ENCODE data around the gene NTRK3. TPM values are rescaled to one million over a fixed set of nuclear protein-coding genes. Genes with fewer than 3 reads are reported as not detected.

Gene NTRK3
- total RNA-seq, 1 experiment from 2014 or later = not detected

GRCh38 chr15:88204584-88204983 lies 52.0 kb downstream of the NTRK3 start:
- intact Hi-C loops (cut with micrococcal nuclease; ENCODE audit: unreplicated experiment) = no loop called here
- CTCF ChIA-PET = no interaction called here
- Histone ChIP-seq H3K4me1 (replicated peaks; ENCODE audit: insufficient read depth) (no peaks in the 10 kb centered on the region), H3K36me3 (ENCODE audit: low read depth) (no peaks in the 10 kb centered on the region), H4K20me1 (ENCODE audit: insufficient read depth) (no peaks in the 10 kb centered on the region), H3K9me2 (ENCODE audit: insufficient read depth) (no peaks in the 10 kb centered on the region), H3K9me3 (ENCODE audit: insufficient read depth, low read depth) (no peaks in the 10 kb centered on the region), H3F3A (ENCODE audit: insufficient read depth, low read depth) (no peaks in the 10 kb centered on the region), H2AFZ (no peak overlapping the region), H3K27ac (no peak overlapping the region), H3K4me2 (no peak overlapping the region), H3K79me2 (ENCODE audit: low read depth) (no peaks in the 10 kb centered on the region), H3K27me3 (ENCODE audit: insufficient read depth, low read depth) (peaks cover 8% of the 10 kb centered on the region; the same call in 1 of the 2 replicates), H3K4me3 (no peak overlapping the region)
- POLR2A ChIA-PET (ENCODE audit: unreplicated experiment) = no interaction called here
- BruUV-seq (replicated peaks) = no TSS peak
- no peak for DNase-seq
- TF ChIP-seq, protein P1, sequence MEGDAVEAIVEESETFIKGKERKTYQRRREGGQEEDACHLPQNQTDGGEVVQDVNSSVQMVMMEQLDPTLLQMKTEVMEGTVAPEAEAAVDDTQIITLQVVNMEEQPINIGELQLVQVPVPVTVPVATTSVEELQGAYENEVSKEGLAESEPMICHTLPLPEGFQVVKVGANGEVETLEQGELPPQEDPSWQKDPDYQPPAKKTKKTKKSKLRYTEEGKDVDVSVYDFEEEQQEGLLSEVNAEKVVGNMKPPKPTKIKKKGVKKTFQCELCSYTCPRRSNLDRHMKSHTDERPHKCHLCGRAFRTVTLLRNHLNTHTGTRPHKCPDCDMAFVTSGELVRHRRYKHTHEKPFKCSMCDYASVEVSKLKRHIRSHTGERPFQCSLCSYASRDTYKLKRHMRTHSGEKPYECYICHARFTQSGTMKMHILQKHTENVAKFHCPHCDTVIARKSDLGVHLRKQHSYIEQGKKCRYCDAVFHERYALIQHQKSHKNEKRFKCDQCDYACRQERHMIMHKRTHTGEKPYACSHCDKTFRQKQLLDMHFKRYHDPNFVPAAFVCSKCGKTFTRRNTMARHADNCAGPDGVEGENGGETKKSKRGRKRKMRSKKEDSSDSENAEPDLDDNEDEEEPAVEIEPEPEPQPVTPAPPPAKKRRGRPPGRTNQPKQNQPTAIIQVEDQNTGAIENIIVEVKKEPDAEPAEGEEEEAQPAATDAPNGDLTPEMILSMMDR (conservative IDR thresholded peaks at IDR 0.05) = no peak
- TF ChIP-seq EZH2 (IDR thresholded peaks at IDR 0.05; ENCODE audit: low read depth) = no peak

GRCh38 chr15:88202231-88202630 lies 54.3 kb downstream of the NTRK3 start:
- POLR2A ChIA-PET (ENCODE audit: unreplicated experiment) = no interaction called here

GRCh38 chr15:88201207-88201606 lies 55.3 kb downstream of the NTRK3 start:
- no TSS peak for BruUV-seq (replicated peaks)
- H3K27ac ChIP-seq = no peak overlapping the region
- no peaks in the 10 kb centered on the region for H3K4me1 ChIP-seq (replicated peaks; ENCODE audit: insufficient read depth)
- no peak overlapping the region for H2AFZ ChIP-seq
- H3K27me3 ChIP-seq (ENCODE audit: insufficient read depth, low read depth) = no peaks in the 10 kb centered on the region
- no peak overlapping the region for H3K4me3 ChIP-seq
- TF ChIP-seq EZH2 (IDR thresholded peaks at IDR 0.05; ENCODE audit: low read depth) = no peak
- TF ChIP-seq, protein P1 (conservative IDR thresholded peaks at IDR 0.05) = no peak
- no peaks in the 10 kb centered on the region for H3K9me3 ChIP-seq (ENCODE audit: insufficient read depth, low read depth)
- intact Hi-C loops (cut with micrococcal nuclease; ENCODE audit: unreplicated experiment) = no loop called here
- CTCF ChIA-PET = no interaction called here
- no peak overlapping the region for H3K4me2 ChIP-seq
- no peak for DNase-seq
- H3K36me3 ChIP-seq (ENCODE audit: low read depth) = no peaks in the 10 kb centered on the region
- no peaks in the 10 kb centered on the region for H4K20me1 ChIP-seq (ENCODE audit: insufficient read depth)
- H3K9me2 ChIP-seq (ENCODE audit: insufficient read depth) = no peaks in the 10 kb centered on the region
- H3K79me2 ChIP-seq (ENCODE audit: low read depth) = no peaks in the 10 kb centered on the region
- POLR2A ChIA-PET (ENCODE audit: unreplicated experiment) = no interaction called here
- H3F3A ChIP-seq (ENCODE audit: insufficient read depth, low read depth) = no peaks in the 10 kb centered on the region

More at GRCh38 chr15:88202231-88202630, 54.3 kb downstream of the NTRK3 start:
- no peaks in the 10 kb centered on the region for H3K9me3 ChIP-seq (ENCODE audit: insufficient read depth, low read depth)
- H3K27me3 ChIP-seq (ENCODE audit: insufficient read depth, low read depth) = no peaks in the 10 kb centered on the region
- no peaks in the 10 kb centered on the region for H3K79me2 ChIP-seq (ENCODE audit: low read depth)
- no peak for DNase-seq
- no TSS peak for BruUV-seq (replicated peaks)
- no peaks in the 10 kb centered on the region for H3F3A ChIP-seq (ENCODE audit: insufficient read depth, low read depth)
- H3K4me1 ChIP-seq (replicated peaks; ENCODE audit: insufficient read depth) = no peaks in the 10 kb centered on the region
- no peak for TF ChIP-seq EZH2 (IDR thresholded peaks at IDR 0.05; ENCODE audit: low read depth)
- TF ChIP-seq, protein P1 (conservative IDR thresholded peaks at IDR 0.05) = no peak
- H3K4me2 ChIP-seq = no peak overlapping the region
- no peaks in the 10 kb centered on the region for H3K9me2 ChIP-seq (ENCODE audit: insufficient read depth)
- no peaks in the 10 kb centered on the region for H4K20me1 ChIP-seq (ENCODE audit: insufficient read depth)
- CTCF ChIA-PET = no interaction called here
- no peak overlapping the region for H3K4me3 ChIP-seq
- intact Hi-C loops (cut with micrococcal nuclease; ENCODE audit: unreplicated experiment) = no loop called here
- no peak overlapping the region for H2AFZ ChIP-seq
- no peaks in the 10 kb centered on the region for H3K36me3 ChIP-seq (ENCODE audit: low read depth)
- H3K27ac ChIP-seq = no peak overlapping the region

Data from PC-9 (cell line).